Neural cell (in vitro differentiated cells): ENCODE data around the gene SLC16A12. TPM values are rescaled to one million over a fixed set of nuclear protein-coding genes. Genes with fewer than 3 reads are reported as not detected.
A peak's percentile ranks its signal among the peaks of the same experiment; 100 is the strongest.

Experiments
- H2AFZ ChIP-seq: fragments of 200-600, 300-800 bp; sonication (generic), shearing (Covaris generic); 2 replicates; pipeline ENCODE4 v1.6.0; 2014; ENCODE audit warnings: low read depth, mild to moderate bottlenecking, antibody characterized with exemption, low read length, moderate library complexity
- H3F3A ChIP-seq: fragments of 200-600 bp; shearing (Covaris generic); 2 replicates; pipeline ENCODE4 v1.6.1; 2016; ENCODE audit warnings: mild to moderate bottlenecking, moderate library complexity, mixed read lengths, antibody characterized with exemption, low read length; ENCODE audit not compliant: insufficient read depth, poor library complexity, severe bottlenecking
- H3K27ac ChIP-seq: fragments of 200-600, 300-800 bp; sonication (generic), shearing (Covaris generic); 2 replicates; pipeline ENCODE4 v1.5.1; 2014; ENCODE audit warnings: mild to moderate bottlenecking, low read length, moderate library complexity
- H3K27me3 ChIP-seq: fragments of 300-800, 200-600 bp; sonication (generic), shearing (Covaris generic); 2 replicates; pipeline ENCODE4 v1.6.0; 2014; ENCODE audit warnings: mild to moderate bottlenecking, low read depth, low read length, moderate library complexity; ENCODE audit not compliant: insufficient read depth
- H3K36me3 ChIP-seq: fragments of 300-800, 200-600 bp; sonication (generic), shearing (Covaris generic); 2 replicates; pipeline ENCODE4 v1.5.1; 2014; ENCODE audit warnings: mild to moderate bottlenecking, antibody characterized with exemption, low read length, moderate library complexity; ENCODE audit not compliant: insufficient read depth
- H3K4me2 ChIP-seq: fragments of 300-800, 200-600 bp; sonication (generic), shearing (Covaris generic); 2 replicates; pipeline ENCODE4 v1.6.0; 2014; ENCODE audit warnings: mild to moderate bottlenecking, low read length
- H3K4me3 ChIP-seq: fragments of 300-800, 200-600 bp; sonication (generic), shearing (Covaris generic); 2 replicates; pipeline ENCODE4 v1.5.1; 2014; ENCODE audit warnings: mild to moderate bottlenecking, low read length, moderate library complexity
- H3K79me2 ChIP-seq: fragments of 200-600 bp; shearing (Covaris generic); replicated peaks from 2 replicates; pipeline ENCODE4 v1.6.0; 2014; ENCODE audit warnings: mild to moderate bottlenecking, low read length, moderate library complexity; ENCODE audit not compliant: insufficient read depth
- H3K9ac ChIP-seq: fragments of 300-800, 200-600 bp; sonication (generic), shearing (Covaris generic); 2 replicates; pipeline ENCODE4 v1.6.1; 2016; ENCODE audit warnings: mild to moderate bottlenecking, low read length, mixed read lengths
- H3K9me2 ChIP-seq: fragments of 200-600 bp; shearing (Covaris generic); 2 replicates; pipeline ENCODE4 v1.6.1; 2016; ENCODE audit warnings: mild to moderate bottlenecking, low read length, mixed read lengths; ENCODE audit not compliant: insufficient read depth
- H3K9me3 ChIP-seq: fragments of 200-600, 300-800 bp; sonication (generic), shearing (Covaris generic); 2 replicates; pipeline ENCODE4 v1.6.1; 2016; ENCODE audit warnings: mild to moderate bottlenecking, mixed run types, low read length, moderate library complexity, mixed read lengths
- H4K20me1 ChIP-seq: fragments of 200-600 bp; shearing (Covaris generic); 2 replicates; pipeline ENCODE4 v1.6.1; 2016; ENCODE audit warnings: mild to moderate bottlenecking, mixed run types; ENCODE audit not compliant: insufficient read depth
- CTCF ChIP-seq: fragments of 450-650 bp; IDR thresholded peaks from 2 replicates; pipeline ENCODE4 v1.5.1; 2014; ENCODE audit warnings: antibody characterized with exemption, mild to moderate bottlenecking, moderate library complexity; ENCODE audit not compliant: poor library complexity, severe bottlenecking
- EP300 ChIP-seq: fragments of 450-650 bp; conservative IDR thresholded peaks from 2 replicates; pipeline ENCODE4 v1.6.1; 2014; ENCODE audit warnings: antibody characterized with exemption, mild to moderate bottlenecking, moderate library complexity; ENCODE audit not compliant: poor library complexity, severe bottlenecking
- EZH2 ChIP-seq: fragments of 200-600, 300-800 bp; shearing (Covaris generic), sonication (generic); IDR thresholded peaks from 2 replicates; pipeline ENCODE4 v1.6.1; 2014; ENCODE audit warnings: antibody characterized with exemption, low read length, borderline replicate concordance, mild to moderate bottlenecking; ENCODE audit not compliant: insufficient read depth, poor library complexity, severe bottlenecking
- MXI1 ChIP-seq: fragments of 450-650 bp; conservative IDR thresholded peaks from 2 replicates; pipeline ENCODE4 v1.6.1; 2014; ENCODE audit warnings: antibody characterized with exemption, mild to moderate bottlenecking; ENCODE audit not compliant: poor library complexity, severe bottlenecking
- POLR2AphosphoS5 ChIP-seq: IDR thresholded peaks from 2 replicates; pipeline ENCODE4 v1.6.1; 2012
- RAD21 ChIP-seq: fragments of 450-650 bp; conservative IDR thresholded peaks from 2 replicates; pipeline ENCODE4 v1.6.1; 2014; ENCODE audit warnings: antibody characterized with exemption, mild to moderate bottlenecking, moderate library complexity
- SMC3 ChIP-seq: fragments of 450-650 bp; conservative IDR thresholded peaks from 2 replicates; pipeline ENCODE4 v1.6.1; 2014; ENCODE audit warnings: antibody characterized with exemption, mild to moderate bottlenecking, moderate library complexity; ENCODE audit not compliant: poor library complexity
- TAF1 ChIP-seq: IDR thresholded peaks from 2 replicates; pipeline ENCODE4 v1.6.1; 2012; ENCODE audit warnings: low read depth
- polyA plus RNA-seq: library from polyadenylated mRNA; depleted of rRNA; stranded (reverse); fragments of >200 nt; gene quantifications from 2 replicates; pipeline ENCODE4 v1.2.3, GENCODE V29; 2014
- TF ChIP-seq, protein P1 (sequence below): IDR thresholded peaks from 2 replicates; pipeline ENCODE4 v1.6.1; 2012; ENCODE audit warnings: borderline replicate concordance

The SLC16A12 gene
- polyA plus RNA-seq, 1 donor from 2014 or later: 0.04 TPM

- Histone ChIP-seq H3K36me3 (no peaks in the 10 kb centered on the region), H3K4me3 (no peak overlapping the region), H3K27ac (no peak overlapping the region), H3K4me2 (no peak overlapping the region), H3K9me3 (no peaks in the 10 kb centered on the region), H3K9ac (no peak overlapping the region), H3K27me3 (no peaks in the 10 kb centered on the region), H3F3A (no peaks in the 10 kb centered on the region), H4K20me1 (no peaks in the 10 kb centered on the region), H3K79me2 (no peaks in the 10 kb centered on the region), H3K9me2 (no peaks in the 10 kb centered on the region), H2AFZ (no peak overlapping the region)
- TF ChIP-seq SMC3 (no peak), MXI1 (no peak), EP300 (no peak), CTCF (no peak), POLR2AphosphoS5 (no peak), TAF1 (no peak), EZH2 (no peak), RAD21 (no peak)
- TF ChIP-seq, protein P1, sequence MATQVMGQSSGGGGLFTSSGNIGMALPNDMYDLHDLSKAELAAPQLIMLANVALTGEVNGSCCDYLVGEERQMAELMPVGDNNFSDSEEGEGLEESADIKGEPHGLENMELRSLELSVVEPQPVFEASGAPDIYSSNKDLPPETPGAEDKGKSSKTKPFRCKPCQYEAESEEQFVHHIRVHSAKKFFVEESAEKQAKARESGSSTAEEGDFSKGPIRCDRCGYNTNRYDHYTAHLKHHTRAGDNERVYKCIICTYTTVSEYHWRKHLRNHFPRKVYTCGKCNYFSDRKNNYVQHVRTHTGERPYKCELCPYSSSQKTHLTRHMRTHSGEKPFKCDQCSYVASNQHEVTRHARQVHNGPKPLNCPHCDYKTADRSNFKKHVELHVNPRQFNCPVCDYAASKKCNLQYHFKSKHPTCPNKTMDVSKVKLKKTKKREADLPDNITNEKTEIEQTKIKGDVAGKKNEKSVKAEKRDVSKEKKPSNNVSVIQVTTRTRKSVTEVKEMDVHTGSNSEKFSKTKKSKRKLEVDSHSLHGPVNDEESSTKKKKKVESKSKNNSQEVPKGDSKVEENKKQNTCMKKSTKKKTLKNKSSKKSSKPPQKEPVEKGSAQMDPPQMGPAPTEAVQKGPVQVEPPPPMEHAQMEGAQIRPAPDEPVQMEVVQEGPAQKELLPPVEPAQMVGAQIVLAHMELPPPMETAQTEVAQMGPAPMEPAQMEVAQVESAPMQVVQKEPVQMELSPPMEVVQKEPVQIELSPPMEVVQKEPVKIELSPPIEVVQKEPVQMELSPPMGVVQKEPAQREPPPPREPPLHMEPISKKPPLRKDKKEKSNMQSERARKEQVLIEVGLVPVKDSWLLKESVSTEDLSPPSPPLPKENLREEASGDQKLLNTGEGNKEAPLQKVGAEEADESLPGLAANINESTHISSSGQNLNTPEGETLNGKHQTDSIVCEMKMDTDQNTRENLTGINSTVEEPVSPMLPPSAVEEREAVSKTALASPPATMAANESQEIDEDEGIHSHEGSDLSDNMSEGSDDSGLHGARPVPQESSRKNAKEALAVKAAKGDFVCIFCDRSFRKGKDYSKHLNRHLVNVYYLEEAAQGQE: no peak
Measured at GRCh38 chr10:89565180-89565579, 29.8 kb upstream of the SLC16A12 start.

GRCh38 chr10:89563861-89564478 is 28.6 kb upstream of the SLC16A12 start:
- H3K27ac ChIP-seq: no peak overlapping the region
- no peak overlapping the region for H2AFZ ChIP-seq
- H3K9me2 ChIP-seq: no peaks in the 10 kb centered on the region
- no peak overlapping the region for H3K9ac ChIP-seq
- H3F3A ChIP-seq: no peaks in the 10 kb centered on the region
- H3K27me3 ChIP-seq: no peaks in the 10 kb centered on the region
- TF ChIP-seq MXI1 (no peak), RAD21 (peak; percentile 77), POLR2AphosphoS5 (no peak), EP300 (no peak), SMC3 (peak; percentile 82), CTCF (peak; percentile 80)
- no peaks in the 10 kb centered on the region for H3K9me3 ChIP-seq
- no peaks in the 10 kb centered on the region for H3K79me2 ChIP-seq
- H3K36me3 ChIP-seq: no peaks in the 10 kb centered on the region
- H4K20me1 ChIP-seq: no peaks in the 10 kb centered on the region
- no peak overlapping the region for H3K4me3 ChIP-seq
- H3K4me2 ChIP-seq: no peak overlapping the region
